KG1 (cell line): Measurements from ENCODE around the gene RINL.
A peak's percentile ranks its signal among the peaks of the same experiment; 100 is the strongest.

Experiments
- DNase-seq: peaks from one replicate; lab custom pipeline; 2025; lab: John Stamatoyannopoulos, UW

The RINL gene

GRCh38 chr19:38849147-38849859 lies 28.8 kb downstream of the RINL start:
- peak; percentile 75 for DNase-seq

GRCh38 chr19:38848299-38849146 lies 29.6 kb downstream of the RINL start:
- no peak for DNase-seq

- DNase-seq: no peak
Observed at GRCh38 chr19:38846097-38846496, 32.0 kb downstream of the RINL start.

DNA sequence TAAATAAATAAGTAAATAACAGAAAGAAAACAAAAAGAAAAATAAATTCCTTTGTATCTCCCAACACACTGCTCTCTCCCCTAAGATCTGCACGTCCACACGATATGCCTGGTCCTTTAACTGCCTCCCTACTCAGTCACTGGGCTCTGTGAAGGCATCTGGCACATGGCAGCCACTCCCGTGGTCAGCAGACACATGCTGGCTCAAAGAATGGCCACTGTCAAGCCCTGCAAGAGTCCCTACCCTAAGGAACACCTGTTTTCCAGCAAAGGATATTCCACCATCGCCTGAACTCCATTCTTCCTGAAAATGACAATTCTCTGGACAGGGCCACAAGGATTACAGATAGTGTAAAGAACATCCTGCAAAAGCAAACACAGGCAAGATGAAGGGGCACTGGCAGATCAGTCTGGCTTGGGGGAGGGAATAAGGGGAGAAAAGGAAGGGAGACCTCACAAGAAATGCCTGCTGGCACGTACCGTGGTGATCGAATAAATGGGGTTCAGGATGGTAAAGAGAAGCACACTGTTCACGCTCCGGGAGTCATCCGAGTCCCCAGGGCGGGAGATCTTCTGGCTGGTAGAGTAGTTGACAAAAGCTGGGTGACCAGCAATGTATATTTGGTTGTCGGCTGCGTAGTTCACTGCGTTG lies 32.6 kb downstream of the RINL start:
- DNase-seq: no peak

DNA sequence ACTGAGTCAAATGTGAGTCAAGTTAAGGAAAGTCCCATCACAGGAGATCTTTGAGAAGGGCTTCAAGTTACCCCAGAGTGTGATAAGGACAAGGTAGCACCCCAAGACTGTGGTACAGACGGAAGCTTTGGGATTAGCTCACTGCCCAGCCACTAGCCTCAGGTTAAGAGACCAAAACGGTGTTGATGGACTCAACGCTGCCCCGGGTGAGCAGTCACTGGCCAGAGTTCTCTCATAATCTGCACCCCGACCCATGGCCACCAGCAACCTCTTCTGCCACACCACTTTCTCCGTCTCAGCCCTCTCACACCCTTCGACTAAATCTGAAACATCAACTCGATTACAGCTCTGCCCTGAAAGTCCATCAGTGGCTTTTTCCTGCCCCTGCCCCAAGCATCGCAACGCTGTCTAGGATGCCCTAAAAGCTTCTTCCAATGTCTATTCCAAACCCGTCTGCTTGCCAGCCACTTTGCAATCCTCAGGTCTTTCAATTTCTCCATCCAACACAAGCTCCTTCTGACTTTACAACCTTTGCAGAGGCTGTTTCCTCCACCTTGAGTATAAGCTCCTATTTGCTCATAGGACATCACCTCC lies 33.9 kb downstream of the RINL start:
- DNase-seq: no peak

- no peak for DNase-seq
Observed at GRCh38 chr19:38843175-38843758, 34.8 kb downstream of the RINL start.

GRCh38 chr19:38842439-38843174 lies 35.5 kb downstream of the RINL start:
- DNase-seq: no peak

DNA sequence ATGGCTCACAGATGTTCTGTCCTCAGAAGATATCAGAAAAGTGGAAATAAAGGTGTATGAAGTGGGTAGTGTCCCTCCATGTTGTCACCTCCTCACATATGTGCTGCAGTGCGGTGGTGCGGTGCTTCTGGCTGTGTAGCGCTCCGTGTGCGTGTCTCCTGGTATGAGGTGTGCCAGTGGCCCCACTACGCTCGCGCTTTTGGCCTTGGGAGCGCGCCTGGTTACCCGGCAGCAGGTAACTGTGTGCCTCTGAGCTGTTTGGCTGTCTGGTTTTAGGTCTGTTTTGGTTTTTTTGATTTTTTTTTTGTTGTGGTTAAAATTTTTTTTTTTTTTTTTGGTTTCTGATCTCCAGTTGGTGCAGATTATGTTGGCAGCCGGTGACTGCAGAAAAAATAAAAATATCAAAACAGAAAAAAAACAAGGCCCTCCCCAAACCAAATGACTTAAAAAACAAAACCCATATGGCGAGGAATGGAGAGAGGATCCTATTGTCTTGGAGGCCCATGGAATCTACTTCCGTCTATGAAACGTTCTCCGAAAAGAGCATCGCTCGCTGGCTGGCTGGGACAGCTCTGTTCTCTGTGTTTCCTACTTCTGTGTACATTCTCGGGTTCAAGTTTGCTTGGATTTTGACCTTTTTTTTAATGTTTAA lies 36.2 kb downstream of the RINL start:
- no peak for DNase-seq

GRCh38 chr19:38841180-38841766 lies 36.8 kb downstream of the RINL start:
- DNase-seq: no peak

DNA sequence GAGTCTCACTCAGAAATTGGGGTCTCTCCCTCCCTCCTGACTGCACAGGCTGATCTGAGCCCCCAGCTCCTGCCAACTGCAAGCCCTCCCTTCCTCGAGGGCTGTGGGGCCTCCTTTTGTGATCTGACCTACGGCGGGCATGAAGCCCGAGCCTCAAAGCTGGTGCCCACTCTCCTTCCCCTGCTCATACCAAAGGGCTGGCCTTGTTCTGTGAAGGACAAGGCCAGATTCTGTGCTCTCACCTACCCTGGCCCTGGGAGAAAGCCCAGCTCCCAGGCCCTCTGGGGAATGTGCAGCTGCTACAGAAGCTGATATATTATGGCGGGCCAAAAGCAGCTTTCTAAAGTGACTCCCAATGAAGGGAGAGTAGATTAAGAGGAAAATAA lies 37.5 kb downstream of the RINL start:
- DNase-seq: no peak

DNA sequence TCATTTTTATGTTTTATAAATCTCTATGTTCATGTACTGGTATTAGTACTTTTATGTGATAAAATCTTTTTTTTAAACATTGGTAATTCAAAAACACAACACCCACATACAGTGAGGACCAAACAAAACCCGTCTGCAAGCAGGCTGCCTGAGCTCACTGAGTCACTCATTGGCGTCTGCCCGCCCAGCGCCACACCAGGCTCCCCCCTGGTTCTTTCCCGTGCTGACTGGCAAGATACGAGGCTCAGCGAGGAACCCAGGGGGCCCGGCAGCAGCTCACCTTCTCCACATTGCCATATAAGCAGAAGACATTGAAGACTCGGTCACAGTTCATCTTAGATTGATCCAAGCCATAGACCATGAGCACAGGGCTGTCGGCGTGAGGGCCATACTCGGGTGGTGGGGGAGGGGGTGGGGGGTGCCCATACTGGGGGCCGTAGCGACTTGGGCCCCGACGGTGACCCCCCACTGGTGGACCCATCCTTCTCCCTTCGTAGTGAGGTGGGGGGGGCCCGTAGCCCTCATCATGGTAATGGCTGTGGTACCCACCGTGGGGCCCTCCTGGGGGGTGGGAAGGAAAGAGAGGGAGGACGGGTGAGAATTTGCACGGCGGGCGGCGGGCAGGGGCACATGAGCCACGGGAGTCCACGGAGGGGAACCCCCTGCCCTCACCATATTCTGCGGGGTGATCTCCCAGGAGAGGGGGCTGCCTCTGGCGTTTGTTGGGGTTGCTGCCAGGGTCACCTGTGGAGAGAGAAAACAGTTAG lies 38.1 kb downstream of the RINL start:
- DNase-seq: no peak

DNA sequence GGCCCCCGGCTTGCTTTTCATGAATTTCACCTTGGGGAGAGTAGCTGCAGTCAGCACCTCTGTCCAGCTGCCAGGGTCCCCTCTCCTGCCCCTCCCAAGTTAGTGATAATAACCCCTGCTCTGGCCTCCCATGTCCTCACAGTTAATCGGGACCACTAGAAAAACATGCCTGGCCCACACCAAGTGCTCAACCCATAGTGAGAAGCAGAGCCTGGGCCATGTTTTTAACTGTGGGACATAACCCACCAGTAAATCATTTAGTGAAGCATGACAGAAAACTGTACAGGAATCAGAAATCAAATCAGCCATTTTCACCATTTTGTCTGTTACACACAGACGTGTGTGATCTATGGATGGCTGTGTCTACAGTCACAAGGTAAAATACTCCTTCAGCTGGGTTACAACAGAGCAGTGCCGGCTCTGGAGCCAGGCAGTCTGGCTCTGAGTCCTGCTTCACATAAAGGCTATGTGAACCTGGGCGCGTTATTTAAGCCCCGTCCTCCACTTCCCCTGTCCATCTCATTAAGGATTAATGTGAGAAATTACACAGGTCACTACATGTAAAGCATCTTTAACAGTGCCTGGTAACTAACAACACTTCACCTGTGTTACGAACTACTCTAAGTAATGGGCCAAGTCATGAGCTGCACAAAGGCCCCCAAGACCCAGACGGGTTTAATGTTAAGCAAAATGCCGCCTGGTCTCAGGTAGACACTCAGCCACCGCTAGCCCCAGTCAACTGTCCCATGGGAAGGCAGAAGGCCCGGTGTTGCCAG lies 38.9 kb downstream of the RINL start:
- DNase-seq: no peak

DNA sequence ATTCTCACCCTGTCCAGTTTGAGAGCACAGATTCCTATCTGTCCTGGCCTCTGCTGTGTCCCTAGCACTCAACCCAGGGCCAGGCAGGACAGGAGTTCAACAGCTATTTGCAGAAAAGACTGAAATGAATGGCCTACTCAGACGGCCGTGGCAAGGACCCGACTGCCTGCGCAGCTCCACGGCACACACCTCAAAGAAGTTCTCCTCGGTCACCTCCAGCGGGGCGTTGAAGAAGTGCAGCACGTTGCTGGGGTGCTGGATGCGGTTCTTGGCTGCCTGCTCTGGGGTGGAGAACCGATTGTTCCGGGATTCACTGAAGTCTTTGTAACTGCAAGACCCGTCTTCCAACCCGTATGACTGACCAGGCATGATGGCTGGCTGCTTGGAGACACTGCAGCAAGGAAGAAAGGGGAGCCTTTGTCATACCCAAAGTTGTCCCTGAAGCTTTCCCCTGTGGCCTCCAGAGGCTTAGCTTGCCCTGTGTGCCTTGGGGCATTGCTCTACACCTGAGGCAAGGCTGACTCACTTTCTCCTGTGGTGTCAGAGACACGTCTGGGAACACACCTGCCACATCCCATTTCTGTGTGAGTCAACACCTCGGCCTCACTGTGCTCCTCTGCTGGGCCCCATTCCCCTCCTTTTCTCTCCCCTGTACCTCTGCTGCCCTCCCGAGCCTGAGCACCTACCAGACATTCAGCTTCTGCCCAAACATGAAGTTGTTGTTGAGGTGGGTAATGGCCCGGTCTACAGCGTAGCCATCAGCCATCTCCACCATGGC lies 39.7 kb downstream of the RINL start:
- no peak for DNase-seq

DNA sequence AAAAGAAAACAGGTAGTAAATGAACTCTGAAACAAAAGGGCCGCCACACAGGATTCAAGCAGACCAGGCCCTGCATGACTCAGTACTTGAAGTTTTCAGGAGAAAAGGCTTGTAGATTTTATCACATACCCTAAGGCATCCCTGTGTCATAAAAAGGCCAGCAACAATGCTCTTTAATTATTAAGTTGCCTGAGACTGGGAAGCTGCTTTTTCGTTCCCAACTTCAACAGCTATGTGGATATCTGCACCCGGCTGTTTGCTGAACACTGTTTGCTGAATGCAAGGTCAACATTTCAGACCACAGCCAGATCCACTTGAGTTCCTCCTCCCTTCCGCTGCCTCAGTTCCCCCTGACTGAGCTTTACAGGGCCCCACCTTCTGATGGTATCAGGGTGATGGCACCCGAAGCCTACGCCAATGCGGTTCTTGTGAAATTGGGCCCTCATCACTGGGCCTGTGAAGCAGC lies 40.4 kb downstream of the RINL start:
- no peak for DNase-seq

DNA sequence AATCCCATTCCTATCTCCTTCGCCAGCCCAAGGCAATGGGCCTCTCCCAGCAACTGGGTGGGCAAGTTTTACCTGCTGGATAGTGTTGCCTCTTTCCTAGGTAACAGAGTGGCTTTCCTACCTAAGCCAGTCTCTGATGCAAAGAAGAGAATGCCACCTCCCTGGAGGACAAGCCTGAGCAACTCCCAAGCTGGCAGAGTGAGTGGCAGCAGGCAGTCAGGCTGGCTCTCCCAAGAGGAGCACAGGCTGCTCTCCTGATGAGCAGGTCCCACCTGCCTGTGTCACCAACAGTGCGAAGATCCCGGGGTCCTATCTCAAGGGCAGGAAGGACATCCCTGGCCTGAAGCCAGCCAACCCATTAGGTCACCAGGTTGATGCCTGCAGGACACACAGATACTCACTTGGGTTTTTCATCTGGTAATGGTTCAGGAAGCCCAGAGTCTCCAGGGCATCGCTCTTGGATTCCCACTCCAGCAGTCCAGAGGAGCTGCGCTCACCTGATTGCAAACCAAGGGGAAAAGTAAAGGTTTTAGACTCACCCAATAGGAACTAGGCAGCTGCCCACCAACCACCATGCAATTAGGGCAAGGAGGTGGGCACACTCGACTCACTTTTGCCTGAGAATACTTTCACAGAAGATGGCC lies 41.0 kb downstream of the RINL start:
- no peak for DNase-seq

DNA sequence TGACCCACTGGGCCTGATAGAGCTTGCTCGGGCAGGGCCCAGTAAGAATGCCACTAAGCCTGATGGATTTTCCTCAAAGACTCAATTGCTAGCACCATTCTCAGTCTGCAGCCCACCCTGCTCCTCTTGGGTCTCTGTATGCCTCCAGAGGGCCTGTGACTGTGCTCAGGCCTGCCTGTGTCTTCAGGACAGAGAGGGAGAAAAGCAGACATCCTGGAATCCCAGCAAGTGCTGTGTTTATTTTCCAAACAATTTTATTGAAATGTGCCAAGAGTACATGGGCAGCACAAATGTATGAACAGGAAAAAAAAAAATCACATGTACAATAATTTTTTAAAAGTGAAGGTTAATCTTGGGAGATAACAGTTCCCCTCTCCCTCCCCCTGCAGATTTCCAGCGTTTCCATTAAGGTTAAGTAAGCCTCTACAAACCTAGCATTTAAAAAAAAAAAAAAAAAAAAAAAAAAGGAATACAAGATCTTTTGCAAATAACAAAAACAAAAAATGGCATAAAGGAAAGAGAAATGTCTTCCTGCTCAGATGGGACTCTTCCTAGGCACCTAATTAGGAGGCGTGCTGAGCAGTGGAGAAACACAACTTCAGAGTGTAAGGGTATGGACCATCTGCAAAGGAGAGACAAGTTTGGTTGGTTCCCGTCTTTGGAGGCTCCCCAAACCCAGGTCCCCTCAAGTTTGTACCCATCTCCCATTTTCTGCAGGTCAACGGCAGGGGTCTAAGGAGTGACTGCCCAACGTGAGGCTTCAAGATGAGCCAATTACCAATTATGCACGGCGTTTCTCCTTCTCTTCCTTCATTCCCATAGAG lies 41.7 kb downstream of the RINL start:
- no peak for DNase-seq

DNA sequence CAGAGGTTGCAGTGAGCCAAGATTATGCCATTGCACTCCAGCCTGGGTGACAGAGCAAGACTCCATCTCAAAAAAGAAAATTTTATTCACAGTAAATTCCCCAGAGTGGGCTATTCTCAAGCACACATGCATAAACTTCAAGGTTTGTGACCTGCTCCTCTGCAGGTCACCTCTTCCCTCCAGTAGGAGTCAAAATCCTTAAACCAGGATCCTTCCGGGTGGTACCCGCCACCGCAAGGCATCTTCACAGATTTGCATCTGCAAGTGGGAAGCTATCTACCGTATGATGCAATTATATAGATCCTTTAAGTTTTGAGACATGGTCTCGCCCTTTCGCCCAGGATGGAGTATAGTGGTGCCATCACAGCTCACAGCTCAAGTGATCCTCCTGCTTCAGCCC lies 43.5 kb downstream of the RINL start:
- no peak for DNase-seq
